Colonic mucosa (tissue), 4 donors: ENCODE measurements around the gene MINK1. TPM values are rescaled to one million over a fixed set of nuclear protein-coding genes. Genes with fewer than 3 reads are reported as not detected.

ENCODE experiments used
- DNase-seq: peaks from one replicate; pipeline ENCODE4 v3.0.0-alpha.2; 2020
- H3K27ac ChIP-seq: fragments of 200-600 bp; one replicate; pipeline ENCODE4 v1.8.0; 2021
- H3K27me3 ChIP-seq: fragments of 200-600 bp; one replicate; pipeline ENCODE4 v1.8.0; 2021
- H3K36me3 ChIP-seq: fragments of 200-600 bp; one replicate; pipeline ENCODE4 v1.8.0; 2021
- H3K4me1 ChIP-seq: fragments of 200-600 bp; one replicate; pipeline ENCODE4 v1.8.0; 2021; ENCODE audit warnings: mild to moderate bottlenecking
- H3K4me3 ChIP-seq: fragments of 200-600 bp; one replicate; pipeline ENCODE4 v1.8.0; 2021
- H3K9ac ChIP-seq, 2 donors: one replicate each; pipeline ENCODE4 v1.7.0; 2013; ENCODE audit warnings: control low read depth in 2 of 2, low read depth in 2 of 2, low read length in 2 of 2
- H3K9me3 ChIP-seq: fragments of 200-600 bp; one replicate; pipeline ENCODE4 v1.8.0; 2021
- CTCF ChIP-seq: fragments of 200-600 bp; IDR thresholded peaks from one replicate; pipeline ENCODE4 v1.8.0; 2022; ENCODE audit warnings: antibody characterized with exemption, mild to moderate bottlenecking
- intact Hi-C: fragments of 100-400 bp; cut with DNase I; formaldehyde crosslinking; loops from one replicate; pipeline ENCODE4 v1.14.1; 2022
- total RNA-seq, 2 donors: library from RNA; stranded (reverse); fragmentation: NEBNext Ultra II Directional in 1 of 2; extraction: Animal tissue kit (Norgen Biotek cat#: 25700) in 1 of 2; gene quantifications; one replicate each; pipeline ENCODE4 v1.2.1, GENCODE V29; 2021
- donor health status: healthy.
- donor health status: DM: no; HTN: no; CAD: no.
- donor health status: DM: no; HTN: no; CAD: no.

The MINK1 gene
- total RNA-seq, 2 donors from 2014 or later, result 172 to 215 TPM

GRCh38 chr17:4872786-4873185 is 39.6 kb downstream of the MINK1 start:
- Histone ChIP-seq H3K27ac (no peak overlapping the region), H3K9ac (no peak overlapping the region), H3K4me1 (no peaks in the 10 kb centered on the region), H3K4me3 (no peak overlapping the region), H3K27me3 (no peaks in the 10 kb centered on the region), H3K9me3 (no peaks in the 10 kb centered on the region), H3K36me3 (no peaks in the 10 kb centered on the region)
- no peak for TF ChIP-seq CTCF
- no peak for DNase-seq
- intact Hi-C loops, result no loop called here

DNA sequence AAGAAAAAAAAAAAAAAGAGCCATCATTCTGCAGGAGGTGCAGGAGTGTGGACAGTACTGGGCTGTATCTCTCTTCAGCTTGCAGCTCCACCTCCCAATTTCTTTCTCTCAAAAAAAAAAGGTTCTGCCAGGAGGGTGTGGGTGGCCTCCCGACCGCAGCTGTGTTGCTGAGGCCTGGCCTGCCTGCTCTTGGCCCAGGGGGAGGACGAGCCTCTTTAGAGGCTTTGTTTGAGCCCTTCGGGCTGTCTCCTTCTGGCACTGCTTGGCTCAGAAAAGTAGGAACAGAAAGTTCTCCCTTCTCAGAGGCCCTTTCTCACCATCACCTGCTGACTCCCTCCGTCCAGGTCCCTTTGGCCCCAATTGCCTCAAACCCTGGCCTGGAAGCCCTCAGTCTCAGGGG is 43.9 kb downstream of the MINK1 start:
- peaks cover 9% of the 10 kb centered on the region for H3K36me3 ChIP-seq
- H3K4me3 ChIP-seq, result no peak overlapping the region
- DNase-seq, result no peak
- no peaks in the 10 kb centered on the region for H3K9me3 ChIP-seq
- H3K27ac ChIP-seq, result no peak overlapping the region
- TF ChIP-seq CTCF, result no peak
- no peak overlapping the region for H3K9ac ChIP-seq
- H3K4me1 ChIP-seq, result no peaks in the 10 kb centered on the region
- H3K27me3 ChIP-seq, result no peaks in the 10 kb centered on the region
- intact Hi-C loops, result no loop called here

DNA sequence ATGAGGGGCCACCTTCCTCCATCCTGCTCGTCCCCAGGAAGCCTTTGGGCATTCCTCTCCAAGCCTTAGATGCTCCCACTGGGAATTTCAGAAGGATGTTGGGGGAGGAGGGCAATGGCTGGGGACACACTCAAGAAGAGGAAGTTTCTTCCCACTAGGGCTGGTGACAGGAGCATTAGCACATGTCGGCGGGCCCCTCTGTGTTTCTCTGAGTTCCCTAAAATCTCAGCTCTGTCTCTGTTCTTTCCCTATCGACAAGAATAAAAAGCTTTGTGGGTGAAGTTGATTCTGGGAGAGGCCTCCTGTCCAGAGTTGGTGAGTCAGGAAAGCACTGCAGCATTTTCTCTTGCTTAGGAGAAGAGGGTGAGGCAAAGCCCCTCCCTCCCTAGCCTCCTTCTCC is 46.5 kb downstream of the MINK1 start:
- H3K4me1 ChIP-seq, result no peaks in the 10 kb centered on the region
- no peaks in the 10 kb centered on the region for H3K27me3 ChIP-seq
- peaks cover 17% of the 10 kb centered on the region for H3K36me3 ChIP-seq
- no peaks in the 10 kb centered on the region for H3K9me3 ChIP-seq
- no peak for DNase-seq
- no peak overlapping the region for H3K9ac ChIP-seq
- no peak for TF ChIP-seq CTCF
- no peak overlapping the region for H3K27ac ChIP-seq
- no peak overlapping the region for H3K4me3 ChIP-seq
- intact Hi-C loops, result no loop called here

DNA sequence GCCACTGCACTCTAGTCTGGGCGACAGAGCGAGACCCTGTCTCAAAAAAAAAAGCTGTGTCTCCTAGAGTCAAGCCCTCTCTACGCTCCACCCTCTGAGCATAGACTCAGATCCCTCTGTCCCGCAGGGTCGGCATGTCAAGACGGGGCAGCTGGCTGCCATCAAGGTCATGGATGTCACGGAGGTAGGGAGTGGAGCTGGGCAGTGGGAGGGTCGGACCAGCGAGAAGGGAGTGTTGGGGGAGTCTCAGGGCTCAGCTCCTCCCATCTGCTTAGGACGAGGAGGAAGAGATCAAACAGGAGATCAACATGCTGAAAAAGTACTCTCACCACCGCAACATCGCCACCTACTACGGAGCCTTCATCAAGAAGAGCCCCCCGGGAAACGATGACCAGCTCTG is 47.7 kb downstream of the MINK1 start:
- no peak overlapping the region for H3K4me3 ChIP-seq
- H3K27ac ChIP-seq, result no peak overlapping the region
- DNase-seq, result no peak
- H3K4me1 ChIP-seq, result no peaks in the 10 kb centered on the region
- H3K27me3 ChIP-seq, result no peaks in the 10 kb centered on the region
- no peaks in the 10 kb centered on the region for H3K9me3 ChIP-seq
- TF ChIP-seq CTCF, result no peak
- H3K9ac ChIP-seq, result no peak overlapping the region
- intact Hi-C loops, result loop anchor here (10.0 kb wide), 1 partner anchor 176 kb away; the partner anchor contains the start of gene PELP1
- H3K36me3 ChIP-seq, result peaks cover 30% of the 10 kb centered on the region

DNA sequence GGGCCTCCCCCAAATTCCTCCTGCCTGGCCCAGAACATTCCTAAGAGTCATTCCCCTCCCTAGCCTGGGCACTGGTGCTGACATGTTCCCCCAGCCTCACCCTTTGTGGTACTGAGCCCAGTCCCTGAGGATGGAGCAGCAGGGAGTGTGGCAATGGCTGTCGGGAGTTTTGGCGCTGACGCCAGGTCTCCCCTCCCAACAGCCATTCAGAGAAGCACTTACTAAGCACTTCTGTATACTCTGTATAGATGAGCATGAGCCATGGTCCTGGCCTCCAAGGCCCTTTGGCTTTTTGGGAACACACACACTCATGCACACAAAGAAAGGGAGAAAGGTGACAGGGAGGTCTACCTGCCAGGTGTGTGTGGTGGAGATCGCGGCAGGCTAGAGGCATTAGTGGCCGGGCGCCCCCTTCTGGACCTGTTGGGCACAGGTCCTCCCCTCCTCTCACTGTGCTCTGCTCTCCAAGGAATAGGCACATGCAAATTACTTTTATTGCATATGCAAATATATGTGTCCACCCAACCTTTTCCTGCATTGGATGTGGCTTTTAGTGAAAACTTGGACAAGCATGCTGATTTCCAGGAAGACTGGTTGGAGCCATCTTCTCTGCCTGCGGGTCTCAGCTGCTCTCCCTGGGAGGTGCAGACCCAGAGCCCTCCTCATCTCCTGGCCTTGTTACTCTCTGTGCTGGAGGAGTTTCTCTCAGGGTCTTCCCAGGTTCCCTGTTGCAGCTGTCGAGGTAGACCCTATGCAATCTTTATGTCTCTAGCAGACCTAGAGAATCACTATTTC is 48.8 kb downstream of the MINK1 start:
- no peak overlapping the region for H3K27ac ChIP-seq
- no peaks in the 10 kb centered on the region for H3K9me3 ChIP-seq
- TF ChIP-seq CTCF, result peak; percentile 92
- no peaks in the 10 kb centered on the region for H3K27me3 ChIP-seq
- H3K4me1 ChIP-seq, result no peaks in the 10 kb centered on the region
- intact Hi-C loops, result loop anchor here (10.0 kb wide), 1 partner anchor 177 kb away; the partner anchor contains the start of gene PELP1
- H3K36me3 ChIP-seq, result peaks cover 40% of the 10 kb centered on the region
- H3K4me3 ChIP-seq, result no peak overlapping the region
- H3K9ac ChIP-seq, result no peak overlapping the region
- DNase-seq, result peak; percentile 74
